SIG-M5 treated with dmso at 0.1 percent for 504 hours (cell line): ENCODE data around the gene CHEK2.
A peak's percentile ranks its signal among the peaks of the same experiment; 100 is the strongest.
"Not testable (repeated sequence)": the region's sequence is repeated elsewhere in the genome, so short reads cannot be mapped to it uniquely, and the experiment has no call there.

Source experiments
- DNase-seq: peaks from one replicate; lab custom pipeline; 2025; ENCODE audit not compliant: unreplicated experiment; lab: John Stamatoyannopoulos, UW

The CHEK2 gene

DNA sequence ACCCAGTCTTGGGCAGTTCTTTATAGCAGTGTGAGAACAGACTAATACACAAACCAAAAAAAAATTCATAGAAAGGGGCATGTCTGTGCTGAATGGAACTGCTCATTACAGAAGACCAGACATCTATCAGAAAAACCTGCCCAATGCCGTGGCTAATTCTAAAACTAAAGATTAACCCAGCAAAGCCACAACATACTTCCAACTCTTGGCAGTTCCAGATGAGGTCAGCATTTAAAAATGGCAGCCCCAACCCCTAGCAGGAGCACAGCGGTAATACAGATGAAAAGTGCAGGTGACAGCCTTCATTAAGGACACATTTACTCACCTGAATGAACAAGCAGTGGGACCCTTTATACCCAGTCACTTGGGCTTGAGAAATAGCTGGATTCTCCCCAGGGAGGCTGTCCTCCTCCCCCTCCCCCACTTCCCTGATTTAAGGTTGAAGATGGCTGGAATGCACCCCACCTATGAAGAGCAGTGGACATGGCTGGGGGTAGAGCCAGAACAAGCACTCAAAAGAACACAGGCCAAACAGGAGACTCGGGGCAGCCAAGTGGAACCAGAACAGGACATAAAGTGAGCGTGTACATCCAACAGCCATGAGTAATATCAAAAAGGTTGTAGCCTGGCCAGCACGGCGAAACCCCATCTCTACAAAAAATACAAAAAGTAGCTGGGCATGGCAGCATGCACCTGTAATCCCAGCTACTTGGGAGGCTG, 48.4 kb downstream of the CHEK2 start:
- DNase-seq = not testable (repeated sequence)

- not testable (repeated sequence) for DNase-seq
Observed at GRCh38 chr22:28689796-28690195, 51.8 kb downstream of the CHEK2 start.

DNA sequence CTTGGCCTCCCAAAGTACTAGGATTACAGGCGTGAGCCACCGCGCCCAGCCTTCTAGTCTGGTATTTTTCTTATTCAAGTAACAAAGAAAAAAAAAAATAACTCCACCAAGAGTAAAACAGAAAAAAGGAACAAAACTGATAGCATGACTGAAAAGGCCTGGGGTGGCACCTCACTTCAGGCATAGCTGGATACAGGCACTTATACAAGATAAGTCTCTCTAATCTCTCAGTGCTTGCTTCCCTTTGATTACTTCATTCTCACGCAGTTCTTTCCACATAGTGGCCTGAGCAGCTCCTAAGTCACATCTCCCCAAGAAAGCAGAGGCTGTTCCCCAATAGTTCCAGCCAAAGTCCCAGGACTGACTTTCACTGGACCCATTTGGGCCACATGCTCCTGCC, 58.7 kb downstream of the CHEK2 start:
- not testable (repeated sequence) for DNase-seq

- DNase-seq = not testable (repeated sequence)
Observed at GRCh38 chr22:28680813-28681490, 60.7 kb downstream of the CHEK2 start.

DNA sequence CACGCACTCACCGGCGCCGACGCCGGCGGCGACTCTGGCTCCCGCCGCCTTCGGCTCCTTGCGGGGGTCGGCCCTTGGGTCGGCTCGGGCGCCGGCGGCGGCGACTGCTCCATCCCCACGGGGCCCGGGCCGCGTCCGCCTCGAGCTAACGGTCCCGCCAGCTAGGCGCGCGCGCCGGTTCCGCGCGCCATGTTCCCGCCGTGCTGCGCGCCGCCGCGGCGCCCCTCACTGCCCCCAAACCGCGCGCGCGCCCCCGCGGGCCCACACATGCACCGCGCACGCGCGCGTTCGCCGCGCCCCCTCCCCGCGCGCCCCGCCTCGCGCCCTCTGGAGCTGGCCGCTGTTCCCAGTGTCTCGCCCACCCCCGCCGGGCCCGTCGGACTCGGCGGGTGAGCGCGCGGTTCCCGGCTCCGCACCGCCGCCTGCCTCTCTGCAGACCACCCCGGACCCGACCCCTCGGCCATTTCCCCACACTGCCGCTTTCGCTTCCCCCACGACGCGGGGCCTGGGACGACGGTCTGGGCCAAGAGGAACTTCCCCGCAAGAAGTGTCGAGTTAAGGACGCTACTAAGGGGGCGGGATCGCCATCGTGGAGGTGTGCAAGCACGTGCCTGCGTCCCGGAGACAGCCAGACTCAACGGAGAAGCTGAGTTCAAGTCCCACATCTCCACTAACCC, 61.9 kb downstream of the CHEK2 start, which contains the start of gene TTC28:
Gene TTC28 (minus strand): TSS at position 230 of the 677 bp plus-strand sequence. CDS start 117 bp downstream, at position 113.
- DNase-seq = peak; percentile 17

- not testable (repeated sequence) for DNase-seq
Observed at GRCh38 chr22:28678778-28679610, 62.6 kb downstream of the CHEK2 start.

DNA sequence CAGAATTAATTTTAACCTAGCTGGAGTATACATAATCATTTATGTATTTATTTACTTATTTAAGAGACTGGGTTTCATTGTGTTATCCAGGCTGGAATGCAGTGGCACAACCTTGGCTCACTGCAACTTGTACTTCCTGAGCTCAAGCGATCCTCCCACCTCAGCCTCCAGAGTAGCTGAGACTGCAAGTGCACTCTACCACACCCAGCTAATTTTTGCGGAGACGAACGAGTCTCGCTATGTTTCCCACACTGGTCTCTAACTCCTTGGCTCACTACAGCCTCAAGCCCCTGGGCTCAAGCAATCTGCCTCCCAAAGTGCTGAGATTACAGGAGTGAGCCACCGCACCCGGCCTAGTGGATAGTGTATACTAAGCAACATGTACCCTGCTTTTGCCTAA, 63.5 kb downstream of the CHEK2 start:
- DNase-seq = not testable (repeated sequence)

DNA sequence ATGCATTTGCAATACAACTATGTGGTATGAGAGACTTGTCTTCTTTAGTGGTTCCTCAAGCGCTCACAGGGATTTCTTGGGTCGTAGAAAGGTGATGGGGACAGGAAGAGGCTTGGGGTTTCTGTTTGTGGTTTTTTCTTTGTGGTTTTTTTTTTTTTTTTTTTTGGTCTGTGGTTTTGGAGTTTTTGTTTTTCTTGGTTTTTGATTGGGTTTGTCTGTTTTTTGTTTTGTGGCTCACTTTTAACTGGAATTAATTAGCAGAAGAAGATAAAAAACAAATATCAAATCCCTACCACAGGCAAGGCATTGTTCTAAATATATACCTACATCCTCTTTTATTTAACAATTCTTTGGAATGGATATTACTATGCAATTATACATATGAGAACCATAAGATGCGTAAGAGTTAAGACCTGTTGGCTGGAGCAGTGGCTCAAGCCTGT, 67.5 kb downstream of the CHEK2 start:
- DNase-seq = peak; percentile 81

DNA sequence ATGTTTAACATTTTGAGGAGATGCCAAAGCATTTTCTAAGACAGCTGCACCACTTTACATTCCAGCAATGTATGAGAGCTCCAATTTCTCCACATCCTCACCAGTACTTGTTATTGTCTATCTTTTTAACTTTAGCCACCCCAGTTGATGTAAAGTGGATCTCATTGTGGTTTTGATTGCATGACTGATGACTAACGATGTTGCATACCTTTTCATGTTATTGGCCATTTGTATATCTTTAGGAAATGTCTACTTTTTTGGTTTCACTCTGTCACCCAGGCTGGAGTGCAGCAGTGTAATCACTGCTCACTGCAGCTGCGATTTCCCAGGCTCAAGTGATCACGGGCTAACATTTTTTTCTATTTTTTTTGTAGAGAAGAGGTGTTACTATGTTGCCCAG, 70.9 kb downstream of the CHEK2 start:
- no peak for DNase-seq

GRCh38 chr22:28670161-28670560, 71.5 kb downstream of the CHEK2 start:
- peak; percentile 60 for DNase-seq

DNA sequence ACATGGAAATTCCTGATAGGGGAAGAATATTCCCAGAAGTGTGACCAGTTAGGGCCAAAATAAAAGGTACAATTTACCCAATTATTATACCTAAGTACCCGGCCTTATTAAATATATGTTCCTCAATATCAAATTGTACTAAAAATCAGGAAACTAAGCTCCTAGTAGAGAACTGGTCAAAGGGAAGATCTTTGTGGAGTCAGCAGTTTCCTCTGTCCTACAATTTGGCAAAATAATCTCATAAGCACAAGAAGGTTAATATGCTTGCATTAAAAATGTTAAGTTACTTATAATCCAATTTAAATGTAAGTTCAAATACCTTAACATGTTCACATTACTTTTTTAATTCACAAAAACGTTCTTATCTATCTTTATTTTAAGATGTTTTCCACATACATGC, 72.2 kb downstream of the CHEK2 start:
- DNase-seq = no peak

- not testable (repeated sequence) for DNase-seq
Observed at GRCh38 chr22:28663569-28663942, 78.1 kb downstream of the CHEK2 start.

DNA sequence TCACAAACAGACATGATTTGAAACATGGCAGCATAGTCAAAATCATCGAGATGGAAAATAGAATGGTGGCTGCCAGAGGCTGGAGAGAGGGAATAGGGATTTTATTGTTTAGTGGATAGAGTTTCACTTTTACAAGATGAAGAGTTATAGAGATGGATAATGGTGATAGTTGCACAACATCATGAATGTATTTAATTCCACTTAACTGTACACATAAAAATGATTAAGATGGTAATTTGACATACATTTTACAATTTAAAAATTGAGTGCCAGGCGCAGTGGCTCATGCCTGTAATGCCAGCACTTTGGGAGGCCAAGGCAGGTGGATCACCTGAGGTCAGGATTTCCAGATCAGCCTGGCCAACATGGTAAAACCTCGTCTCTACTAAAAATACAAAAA, 83.2 kb downstream of the CHEK2 start:
- no peak for DNase-seq

- no peak for DNase-seq
Observed at GRCh38 chr22:28656181-28656580, 85.4 kb downstream of the CHEK2 start.

DNA sequence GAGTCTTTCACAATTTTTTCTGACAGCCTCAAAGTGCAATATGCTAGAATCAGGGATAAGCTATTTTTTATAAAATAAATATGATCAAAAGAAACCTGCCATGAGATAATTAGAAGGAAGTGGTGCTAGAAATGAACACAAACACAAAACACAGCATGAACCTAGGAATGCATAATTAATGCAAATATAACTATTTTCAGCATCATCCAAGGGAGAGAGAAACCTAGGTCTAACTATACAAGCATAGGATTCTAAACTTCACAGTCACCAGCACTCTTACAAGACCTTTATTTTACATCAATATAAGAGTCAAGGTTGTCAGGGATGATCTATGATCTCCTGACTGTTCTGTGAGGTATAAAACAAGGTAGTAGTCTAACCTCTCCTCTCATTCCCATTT, 91.2 kb downstream of the CHEK2 start:
- DNase-seq = no peak

GRCh38 chr22:28648792-28649191, 92.8 kb downstream of the CHEK2 start:
- DNase-seq = no peak

GRCh38 chr22:28647216-28647615, 94.4 kb downstream of the CHEK2 start:
- DNase-seq = no peak

- DNase-seq = no peak
Observed at GRCh38 chr22:28639321-28639720, 102.3 kb downstream of the CHEK2 start.
